Astrocyte (in vitro differentiated cells and primary cell): Measurements from ENCODE around the gene SLC12A4. TPM values are rescaled to one million over a fixed set of nuclear protein-coding genes. Genes with fewer than 3 reads are reported as not detected.

Experiments
- DNase-seq: peaks from one replicate; pipeline ENCODE4 v3.0.0-alpha.2; 2010; ENCODE audit warnings: low read depth
- FAIRE-seq: peaks from 2 replicates; lab custom pipeline; 2011; peaks lifted over from hg19 to GRCh38; lab: Jason Lieb, UNC
- H2AFZ ChIP-seq: 2 replicates; pipeline ENCODE4 v1.6.0; 2012; ENCODE audit warnings: low read depth, low read length, inconsistent platforms
- H3K27ac ChIP-seq: 2 replicates; pipeline ENCODE4 v1.5.1; 2011; ENCODE audit warnings: low read depth, low read length, inconsistent platforms
- H3K27me3 ChIP-seq: 2 replicates; pipeline ENCODE4 v1.6.0; 2011; ENCODE audit warnings: low read length, inconsistent platforms; ENCODE audit not compliant: insufficient read depth
- H3K36me3 ChIP-seq: 2 replicates; pipeline ENCODE4 v1.5.1; 2011; ENCODE audit warnings: low read length, inconsistent platforms; ENCODE audit not compliant: insufficient read depth
- H3K4me1 ChIP-seq: 2 replicates; pipeline ENCODE4 v1.5.1; 2011; ENCODE audit warnings: low read length, inconsistent platforms; ENCODE audit not compliant: insufficient read depth
- H3K4me2 ChIP-seq: 2 replicates; pipeline ENCODE4 v1.6.0; 2012; ENCODE audit warnings: low read length, inconsistent platforms
- H3K4me3 ChIP-seq: 2 replicates; pipeline ENCODE4 v1.5.1; 2011; ENCODE audit warnings: low read depth, mild to moderate bottlenecking, low read length, inconsistent platforms; ENCODE audit not compliant: insufficient read depth
- H3K79me2 ChIP-seq: 2 replicates; pipeline ENCODE4 v1.6.0; 2012; ENCODE audit warnings: mild to moderate bottlenecking, low read length, inconsistent platforms; ENCODE audit not compliant: insufficient read depth
- H3K9ac ChIP-seq: 2 replicates; pipeline ENCODE4 v1.6.0; 2012; ENCODE audit warnings: mild to moderate bottlenecking, low read length, inconsistent platforms
- H3K9me3 ChIP-seq: 2 replicates; pipeline ENCODE4 v1.5.1; 2012; ENCODE audit warnings: low read depth, mild to moderate bottlenecking, low read length, inconsistent platforms; ENCODE audit not compliant: insufficient read depth
- H4K20me1 ChIP-seq: 2 replicates; pipeline ENCODE4 v1.6.0; 2012; ENCODE audit warnings: low read length, inconsistent platforms; ENCODE audit not compliant: insufficient read depth
- H3K27ac Mint-ChIP-seq: one replicate; pipeline ENCODE4 v1.8.0; 2021; ENCODE audit warnings: mild to moderate bottlenecking, mixed read lengths; ENCODE audit not compliant: unreplicated experiment
- H3K27me3 Mint-ChIP-seq: one replicate; pipeline ENCODE4 v1.8.0; 2021; ENCODE audit warnings: low read depth, mixed read lengths; ENCODE audit not compliant: unreplicated experiment
- H3K36me3 Mint-ChIP-seq: one replicate; pipeline ENCODE4 v1.8.0; 2021; ENCODE audit warnings: low read depth, mixed read lengths; ENCODE audit not compliant: unreplicated experiment
- H3K4me1 Mint-ChIP-seq: one replicate; pipeline ENCODE4 v1.8.0; 2021; ENCODE audit warnings: low read depth, mixed read lengths; ENCODE audit not compliant: unreplicated experiment
- H3K4me3 Mint-ChIP-seq: one replicate; pipeline ENCODE4 v1.8.0; 2021; ENCODE audit warnings: mild to moderate bottlenecking, moderate library complexity, mixed read lengths; ENCODE audit not compliant: unreplicated experiment
- H3K9me3 Mint-ChIP-seq: one replicate; pipeline ENCODE4 v1.8.0; 2021; ENCODE audit warnings: mild to moderate bottlenecking, mixed read lengths; ENCODE audit not compliant: unreplicated experiment
- EZH2 ChIP-seq: IDR thresholded peaks from 2 replicates; pipeline ENCODE4 v1.6.1; 2012; ENCODE audit warnings: mild to moderate bottlenecking, low read length, inconsistent platforms; ENCODE audit not compliant: insufficient read depth
- total RNA-seq: library from RNA; stranded (reverse); gene quantifications from 2 replicates; pipeline ENCODE4 v1.2.1, GENCODE V29; 2021
- TF ChIP-seq, protein P1 (sequence below): IDR thresholded peaks from 2 replicates; pipeline ENCODE4 v1.5.1; 2011; ENCODE audit warnings: low read depth, mild to moderate bottlenecking, inconsistent platforms, low read length, moderate library complexity; ENCODE audit not compliant: insufficient read depth

SLC12A4 gene
- total RNA-seq, 1 donor from 2014 or later: 118 TPM

DNA sequence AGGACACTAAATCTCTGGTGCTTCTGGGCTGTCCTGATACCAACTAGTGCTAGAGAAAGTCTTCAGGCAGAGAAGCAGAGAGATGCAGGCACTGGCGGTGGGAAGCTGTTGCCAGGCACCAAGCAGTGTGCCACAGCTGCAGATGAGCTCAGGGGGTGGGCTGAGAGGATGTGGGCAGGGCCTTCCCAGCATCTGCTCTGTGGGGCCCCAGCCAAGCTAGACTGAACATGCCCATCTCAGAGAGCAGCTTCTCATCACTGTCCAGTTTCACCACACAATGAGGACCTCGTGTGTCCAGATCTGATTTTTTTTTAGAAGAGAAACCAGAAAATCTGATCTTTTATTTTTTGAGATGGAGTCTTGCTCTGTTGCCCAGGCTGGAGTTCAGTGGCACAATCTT, 58.3 kb downstream of the SLC12A4 start:
- no peak overlapping the region for H2AFZ ChIP-seq
- H3K9me3 Mint-ChIP-seq: no peaks in the 10 kb centered on the region
- peaks cover 19% of the 10 kb centered on the region for H3K36me3 Mint-ChIP-seq
- TF ChIP-seq, protein P1, sequence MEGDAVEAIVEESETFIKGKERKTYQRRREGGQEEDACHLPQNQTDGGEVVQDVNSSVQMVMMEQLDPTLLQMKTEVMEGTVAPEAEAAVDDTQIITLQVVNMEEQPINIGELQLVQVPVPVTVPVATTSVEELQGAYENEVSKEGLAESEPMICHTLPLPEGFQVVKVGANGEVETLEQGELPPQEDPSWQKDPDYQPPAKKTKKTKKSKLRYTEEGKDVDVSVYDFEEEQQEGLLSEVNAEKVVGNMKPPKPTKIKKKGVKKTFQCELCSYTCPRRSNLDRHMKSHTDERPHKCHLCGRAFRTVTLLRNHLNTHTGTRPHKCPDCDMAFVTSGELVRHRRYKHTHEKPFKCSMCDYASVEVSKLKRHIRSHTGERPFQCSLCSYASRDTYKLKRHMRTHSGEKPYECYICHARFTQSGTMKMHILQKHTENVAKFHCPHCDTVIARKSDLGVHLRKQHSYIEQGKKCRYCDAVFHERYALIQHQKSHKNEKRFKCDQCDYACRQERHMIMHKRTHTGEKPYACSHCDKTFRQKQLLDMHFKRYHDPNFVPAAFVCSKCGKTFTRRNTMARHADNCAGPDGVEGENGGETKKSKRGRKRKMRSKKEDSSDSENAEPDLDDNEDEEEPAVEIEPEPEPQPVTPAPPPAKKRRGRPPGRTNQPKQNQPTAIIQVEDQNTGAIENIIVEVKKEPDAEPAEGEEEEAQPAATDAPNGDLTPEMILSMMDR: no peak
- TF ChIP-seq EZH2: no peak
- H3K9ac ChIP-seq: no peak overlapping the region
- no peak overlapping the region for H3K4me3 Mint-ChIP-seq
- no peaks in the 10 kb centered on the region for H3K27me3 ChIP-seq
- no peaks in the 10 kb centered on the region for H3K36me3 ChIP-seq
- no peaks in the 10 kb centered on the region for H3K4me1 ChIP-seq
- no peak overlapping the region for H3K4me2 ChIP-seq
- no peaks in the 10 kb centered on the region for H3K27me3 Mint-ChIP-seq
- H3K4me3 ChIP-seq: no peak overlapping the region
- H3K79me2 ChIP-seq: peaks cover 3% of the 10 kb centered on the region
- no peaks in the 10 kb centered on the region for H3K9me3 ChIP-seq
- peaks cover 10% of the 10 kb centered on the region for H3K4me1 Mint-ChIP-seq
- no peak for FAIRE-seq
- no peak overlapping the region for H3K27ac ChIP-seq
- no peak for DNase-seq
- peaks cover 24% of the 10 kb centered on the region for H4K20me1 ChIP-seq
- H3K27ac Mint-ChIP-seq: peak overlapping the region; percentile 34

DNA sequence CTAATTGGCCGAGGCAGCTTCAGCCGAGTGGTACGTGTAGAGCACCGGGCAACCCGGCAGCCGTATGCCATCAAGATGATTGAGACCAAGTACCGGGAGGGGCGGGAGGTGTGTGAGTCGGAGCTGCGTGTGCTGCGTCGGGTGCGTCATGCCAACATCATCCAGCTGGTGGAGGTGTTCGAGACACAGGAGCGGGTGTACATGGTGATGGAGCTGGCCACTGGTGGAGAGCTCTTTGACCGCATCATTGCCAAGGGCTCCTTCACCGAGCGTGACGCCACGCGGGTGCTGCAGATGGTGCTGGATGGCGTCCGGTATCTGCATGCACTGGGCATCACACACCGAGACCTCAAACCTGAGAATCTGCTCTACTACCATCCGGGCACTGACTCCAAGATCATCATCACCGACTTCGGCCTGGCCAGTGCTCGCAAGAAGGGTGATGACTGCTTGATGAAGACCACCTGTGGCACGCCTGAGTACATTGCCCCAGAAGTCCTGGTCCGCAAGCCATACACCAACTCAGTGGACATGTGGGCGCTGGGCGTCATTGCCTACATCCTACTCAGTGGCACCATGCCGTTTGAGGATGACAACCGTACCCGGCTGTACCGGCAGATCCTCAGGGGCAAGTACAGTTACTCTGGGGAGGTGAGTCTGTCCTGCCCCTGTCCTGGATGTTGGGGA, 59.2 kb downstream of the SLC12A4 start:
- no peaks in the 10 kb centered on the region for H3K4me1 ChIP-seq
- H3K9me3 ChIP-seq: no peaks in the 10 kb centered on the region
- no peak overlapping the region for H2AFZ ChIP-seq
- no peak overlapping the region for H3K27ac ChIP-seq
- H3K27me3 ChIP-seq: no peaks in the 10 kb centered on the region
- H3K4me2 ChIP-seq: no peak overlapping the region
- no peak overlapping the region for H3K9ac ChIP-seq
- no peak for DNase-seq
- no peak overlapping the region for H3K27ac Mint-ChIP-seq
- H3K36me3 Mint-ChIP-seq: peaks cover 19% of the 10 kb centered on the region
- FAIRE-seq: no peak
- H3K36me3 ChIP-seq: no peaks in the 10 kb centered on the region
- peaks cover 20% of the 10 kb centered on the region for H4K20me1 ChIP-seq
- H3K4me3 Mint-ChIP-seq: no peak overlapping the region
- H3K4me1 Mint-ChIP-seq: peaks cover 7% of the 10 kb centered on the region
- no peaks in the 10 kb centered on the region for H3K9me3 Mint-ChIP-seq
- H3K4me3 ChIP-seq: no peak overlapping the region
- H3K79me2 ChIP-seq: peaks cover 3% of the 10 kb centered on the region
- no peaks in the 10 kb centered on the region for H3K27me3 Mint-ChIP-seq
- TF ChIP-seq, protein P1: no peak
- no peak for TF ChIP-seq EZH2
